GM19397 (cell line): ENCODE data around the gene ZDHHC11.
"Not testable (repeated sequence)": the region's sequence is repeated elsewhere in the genome, so short reads cannot be mapped to it uniquely, and the experiment has no call there.

Experiments
- ATAC-seq: cut with Tn5 transposase; IDR thresholded peaks from one replicate; pipeline ENCODE4 v1.9.1; 2021; ENCODE audit warnings: mild to moderate bottlenecking, moderate library complexity; ENCODE audit not compliant: unreplicated experiment

The ZDHHC11 gene

GRCh38 chr5:845676-846601 is 4.8 kb downstream of the ZDHHC11 start:
- ATAC-seq = not testable (repeated sequence)

DNA sequence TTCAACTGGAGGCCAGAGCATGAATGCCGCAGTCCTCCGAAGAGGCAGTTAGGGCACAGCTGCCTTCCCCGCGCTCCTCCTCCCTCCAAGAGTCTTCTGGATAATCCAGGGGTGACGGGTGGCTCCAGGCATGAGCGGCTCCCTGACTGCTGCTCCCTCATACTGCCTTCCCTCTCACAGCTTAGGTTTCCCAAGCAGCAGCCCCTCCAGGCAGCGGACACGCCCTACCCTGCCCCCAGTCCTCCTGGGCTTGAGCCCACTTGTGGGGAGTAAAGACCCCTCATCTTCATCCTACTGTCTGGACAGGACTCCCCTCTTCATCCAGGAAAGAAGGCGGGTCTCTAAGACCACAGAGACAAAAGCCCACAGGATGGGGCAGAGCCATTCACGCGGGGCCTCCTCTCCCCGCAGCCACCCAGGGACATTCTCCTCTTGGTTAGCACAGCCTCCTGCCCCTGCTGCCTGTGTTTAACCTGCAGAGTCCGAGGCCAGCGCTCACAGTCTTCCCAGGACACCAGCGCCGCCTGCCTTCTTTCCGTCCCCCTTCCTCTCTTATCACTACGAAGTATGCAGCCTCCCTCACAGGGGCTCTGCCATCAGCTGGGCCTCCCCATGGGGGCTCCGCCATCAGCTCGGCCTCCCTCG is 5.6 kb downstream of the ZDHHC11 start:
- not testable (repeated sequence) for ATAC-seq

DNA sequence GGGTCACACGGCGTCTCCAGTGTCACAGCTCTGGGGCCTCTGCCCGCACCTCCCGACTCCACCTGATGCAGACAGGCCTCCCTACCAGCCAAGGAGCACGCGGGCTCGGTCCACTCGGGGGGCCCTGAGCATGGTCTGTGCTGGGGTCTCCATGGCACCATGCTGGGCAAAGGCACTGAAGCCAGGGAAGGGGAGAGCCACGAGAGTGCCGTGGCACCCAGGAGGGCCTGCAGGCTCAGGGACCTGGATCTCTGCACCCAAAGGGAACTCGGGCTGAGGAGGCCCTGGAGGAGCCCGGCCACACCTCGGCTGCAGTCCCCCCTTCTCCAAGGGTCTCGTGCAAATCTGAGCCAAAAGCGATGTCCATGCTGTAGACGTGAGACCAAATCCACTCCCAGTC is 6.4 kb downstream of the ZDHHC11 start:
- ATAC-seq = not testable (repeated sequence)

DNA sequence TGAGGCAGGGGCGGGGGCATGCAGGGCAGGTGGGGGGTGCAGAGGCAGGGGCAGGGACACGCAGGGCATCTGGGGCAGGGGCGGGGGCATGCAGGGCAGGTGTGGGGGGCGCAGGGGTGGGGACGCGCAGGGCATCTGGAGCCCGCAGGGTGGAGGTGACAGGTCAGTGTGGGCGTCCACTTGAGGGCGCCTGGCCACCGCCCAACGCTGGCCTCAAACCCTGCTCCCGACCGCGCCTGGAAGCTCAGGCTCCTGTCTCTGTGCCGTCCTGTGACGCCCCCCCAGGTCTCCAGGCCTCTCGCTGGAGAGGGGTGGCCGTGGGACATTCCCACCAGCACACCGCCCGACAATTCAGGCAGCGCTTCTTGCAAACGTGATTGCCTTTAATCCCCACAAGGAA is 6.9 kb downstream of the ZDHHC11 start:
- not testable (repeated sequence) for ATAC-seq

DNA sequence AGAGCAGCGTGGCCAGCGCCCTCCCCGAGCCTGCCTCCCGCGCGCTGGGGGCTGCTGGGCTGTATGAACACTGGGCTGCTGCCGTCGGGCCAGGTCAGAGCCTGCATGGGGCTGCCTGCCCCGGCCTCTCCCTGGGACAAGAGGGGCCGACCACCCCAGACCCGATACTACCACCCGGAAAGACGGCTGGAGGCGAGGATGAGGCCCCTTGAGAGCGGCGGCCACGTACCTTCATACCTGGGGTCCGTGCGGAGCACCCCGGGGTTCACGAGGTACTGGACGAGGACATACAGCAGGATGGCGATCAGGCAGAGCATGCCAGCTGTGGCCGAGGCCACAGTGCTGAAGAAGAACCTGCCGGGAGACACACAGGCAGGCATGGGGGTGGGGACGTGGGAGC is 7.4 kb downstream of the ZDHHC11 start:
- ATAC-seq = not testable (repeated sequence)

- not testable (repeated sequence) for ATAC-seq
These were observed 8.2 kb downstream of the ZDHHC11 start for GRCh38 chr5:842402-843221.

GRCh38 chr5:841531-842401 is 9.0 kb downstream of the ZDHHC11 start:
- ATAC-seq = not testable (repeated sequence)

DNA sequence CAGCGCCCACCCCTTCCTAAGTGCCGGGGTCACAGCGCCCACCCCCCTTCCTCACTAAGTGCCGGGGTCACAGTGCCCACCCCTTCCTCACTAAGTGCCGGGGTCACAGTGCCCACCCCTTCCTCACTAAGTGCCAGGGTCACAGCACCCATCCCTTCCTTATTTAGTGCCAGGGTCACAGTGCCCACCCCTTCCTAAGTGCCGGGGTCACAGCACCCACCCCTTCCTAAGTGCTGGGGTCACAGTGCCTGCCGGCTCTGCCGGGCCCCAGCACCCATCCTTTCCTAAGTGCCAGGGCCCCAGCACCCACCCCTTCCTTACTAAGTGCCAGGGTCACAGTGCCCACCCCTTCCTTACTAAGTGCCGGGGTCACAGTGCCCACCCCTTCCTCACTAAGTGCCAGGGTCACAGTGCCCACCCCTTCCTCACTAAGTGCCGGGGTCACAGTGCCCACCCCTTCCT is 9.8 kb downstream of the ZDHHC11 start:
- not testable (repeated sequence) for ATAC-seq

- not testable (repeated sequence) for ATAC-seq
These were observed 10.4 kb downstream of the ZDHHC11 start for GRCh38 chr5:840118-840973.

- ATAC-seq = not testable (repeated sequence)
These were observed 12.3 kb downstream of the ZDHHC11 start for GRCh38 chr5:838431-838851.

DNA sequence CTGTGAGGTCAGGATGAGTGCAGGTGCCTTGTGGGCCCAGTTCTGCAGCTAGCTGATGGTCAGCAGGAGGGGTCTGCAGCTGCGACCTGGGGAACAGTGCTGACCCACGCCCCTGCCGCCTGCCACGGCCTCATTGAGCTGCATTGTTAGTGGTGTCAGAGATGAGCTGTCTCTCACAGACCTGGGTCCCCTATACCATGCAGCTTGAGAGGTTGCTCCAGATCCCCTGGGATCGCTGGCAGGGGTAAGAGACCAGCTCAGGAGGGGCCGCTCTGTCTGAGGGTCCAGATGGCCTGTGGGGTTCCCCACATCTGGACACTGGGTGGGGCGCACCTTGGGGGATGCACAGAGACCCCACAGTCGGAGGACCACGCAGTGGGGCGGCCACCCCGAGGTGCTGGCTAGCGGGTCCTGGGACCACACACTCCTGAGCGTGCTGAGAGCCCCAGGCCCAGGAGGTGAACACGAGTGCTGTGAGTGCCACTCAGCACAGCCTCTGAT is 13.1 kb downstream of the ZDHHC11 start:
- not testable (repeated sequence) for ATAC-seq

GRCh38 chr5:835933-836612 is 14.7 kb downstream of the ZDHHC11 start:
- not testable (repeated sequence) for ATAC-seq

GRCh38 chr5:834013-834412 is 16.8 kb downstream of the ZDHHC11 start:
- not testable (repeated sequence) for ATAC-seq

GRCh38 chr5:828194-828593 is 22.6 kb downstream of the ZDHHC11 start:
- ATAC-seq = not testable (repeated sequence)

GRCh38 chr5:825544-825943 is 25.2 kb downstream of the ZDHHC11 start:
- not testable (repeated sequence) for ATAC-seq

DNA sequence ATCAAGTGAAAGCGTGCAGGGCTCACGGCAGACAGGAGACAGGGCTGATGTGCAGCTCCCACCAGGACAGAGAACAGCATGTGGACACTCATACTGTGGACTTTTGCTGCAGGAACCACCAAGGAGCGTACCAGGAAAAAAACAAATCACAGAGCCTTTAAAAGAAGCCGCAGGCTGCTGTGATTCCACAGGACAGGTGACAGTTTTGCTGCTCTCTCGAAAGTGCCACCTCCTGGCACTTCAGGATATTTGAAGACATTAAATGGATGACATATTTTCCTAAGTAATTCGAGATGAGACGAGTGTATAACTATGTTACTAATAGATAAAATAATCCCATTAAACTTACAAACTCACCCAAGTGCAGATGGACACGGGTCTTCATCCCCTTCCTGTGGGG is 29.3 kb downstream of the ZDHHC11 start:
- ATAC-seq = no peak

GRCh38 chr5:820245-820644 is 30.5 kb downstream of the ZDHHC11 start:
- no peak for ATAC-seq

DNA sequence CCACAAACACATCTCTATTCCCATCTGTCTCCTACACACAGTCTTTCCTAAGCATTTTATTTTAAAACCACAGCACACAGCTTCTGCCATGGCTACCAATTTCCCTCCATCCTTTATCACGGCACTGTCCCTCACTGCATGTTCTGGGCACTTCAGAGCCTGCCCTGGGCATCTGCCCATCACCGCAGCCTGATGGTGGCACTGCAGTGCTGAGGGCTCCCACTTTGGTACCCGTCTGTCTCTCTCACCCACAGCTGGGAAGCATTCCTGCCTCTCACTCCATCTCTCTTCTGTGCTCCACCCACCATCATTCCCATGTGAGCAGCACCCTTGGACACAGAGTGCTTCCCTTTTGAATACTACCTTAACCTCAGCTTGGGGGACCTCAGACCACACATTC is 31.7 kb downstream of the ZDHHC11 start:
- no peak for ATAC-seq
